PC-3 (cell line): Measurements from ENCODE around the gene PCYT2. TPM values are rescaled to one million over a fixed set of nuclear protein-coding genes. Genes with fewer than 3 reads are reported as not detected.

ENCODE experiments used
- ATAC-seq: fragments of 200-7000 bp; cut with Tn5 transposase; 2 replicates; pipeline ENCODE4 v1.9.1; 2020; ENCODE audit warnings: mild to moderate bottlenecking, moderate library complexity
- BruUV-seq: library from RNA; stranded (reverse); fragments of 400-500 nt; replicated peaks from 2 replicates; lab custom pipeline; 2021; lab: Mats Ljungman, UMichigan
- CTCF ChIA-PET: fragments of 300-600 bp; sonication (Branson Sonifier 250); formaldehyde crosslinking; loops from one replicate; lab custom pipeline; 2022; ENCODE audit warnings: antibody characterized with exemption; lab: Charles Lee
- POLR2A ChIA-PET: fragments of 300-600 bp; sonication (Branson Sonifier 250); formaldehyde crosslinking; loops from one replicate; lab custom pipeline; 2022; ENCODE audit warnings: antibody characterized with exemption; ENCODE audit not compliant: unreplicated experiment; lab: Charles Lee
- DNase-seq: peaks from one replicate; pipeline ENCODE4 v3.0.0-alpha.2; 2015
- H2AFZ ChIP-seq: fragments of 300-600 bp; sonication (generic); 2 replicates; pipeline ENCODE4 v1.6.0; 2016; ENCODE audit warnings: antibody characterized with exemption, low read length
- H3F3A ChIP-seq: fragments of 300-600 bp; sonication (generic); one replicate; pipeline ENCODE4 v1.6.0; 2017; ENCODE audit warnings: antibody characterized with exemption, low read length, control low read depth, mild to moderate bottlenecking; ENCODE audit not compliant: unreplicated experiment
- H3K27ac ChIP-seq: fragments of 300-600 bp; sonication (generic); 2 replicates; pipeline ENCODE4 v1.5.1; 2016; ENCODE audit warnings: mild to moderate bottlenecking, low read length
- H3K27me3 ChIP-seq: fragments of 300-600 bp; sonication (generic); 2 replicates; pipeline ENCODE4 v1.6.1; 2016; ENCODE audit warnings: low read length, mixed read lengths
- H3K36me3 ChIP-seq: fragments of 300-600 bp; sonication (generic); 2 replicates; pipeline ENCODE4 v1.6.1; 2016; ENCODE audit warnings: low read depth, mixed run types, low read length, mixed read lengths
- H3K4me1 ChIP-seq: fragments of 300-600 bp; sonication (generic); 2 replicates; pipeline ENCODE4 v1.5.1; 2016; ENCODE audit warnings: low read length; ENCODE audit not compliant: insufficient read depth
- H3K4me2 ChIP-seq: fragments of 300-600 bp; sonication (generic); 2 replicates; pipeline ENCODE4 v1.6.0; 2016; ENCODE audit warnings: low read length
- H3K4me3 ChIP-seq: fragments of 300-600 bp; sonication (generic); 2 replicates; pipeline ENCODE4 v1.5.1; 2016; ENCODE audit warnings: mild to moderate bottlenecking, low read length, mixed read lengths
- H3K79me2 ChIP-seq: fragments of 300-600 bp; sonication (generic); 2 replicates; pipeline ENCODE4 v1.6.1; 2017; ENCODE audit warnings: low read length, mixed read lengths
- H3K9ac ChIP-seq: fragments of 300-600 bp; sonication (generic); 2 replicates; pipeline ENCODE4 v1.6.0; 2016; ENCODE audit warnings: mild to moderate bottlenecking, low read length
- H3K9me2 ChIP-seq: fragments of 300-600 bp; sonication (generic); replicated peaks from 2 replicates; pipeline ENCODE4 v1.6.1; 2016; ENCODE audit warnings: mixed run types, low read length, mixed read lengths
- H3K9me3 ChIP-seq: fragments of 300-600 bp; sonication (generic); 2 replicates; pipeline ENCODE4 v1.6.1; 2016; ENCODE audit warnings: low read length, mixed read lengths
- H4K20me1 ChIP-seq: fragments of 300-600 bp; sonication (generic); 2 replicates; pipeline ENCODE4 v1.6.1; 2016; ENCODE audit warnings: low read length, mixed read lengths
- CTCF ChIP-seq: fragments of 300-600 bp; sonication (generic); conservative IDR thresholded peaks from 2 replicates; pipeline ENCODE4 v1.5.1; 2017; ENCODE audit warnings: antibody characterized with exemption, low read depth, mild to moderate bottlenecking, low read length
- EZH2 ChIP-seq: fragments of 300-600 bp; sonication (generic); IDR thresholded peaks from one replicate; pipeline ENCODE4 v1.6.1; 2017; ENCODE audit warnings: antibody characterized with exemption, mild to moderate bottlenecking, low read length; ENCODE audit not compliant: unreplicated experiment
- EZH2phosphoT487 ChIP-seq: fragments of 300-600 bp; sonication (generic); IDR thresholded peaks from 2 replicates; pipeline ENCODE4 v1.6.1; 2018; ENCODE audit warnings: mild to moderate bottlenecking, antibody characterized with exemption, low read length, borderline replicate concordance
- intact Hi-C: fragments of 100-400 bp; cut with micrococcal nuclease; formaldehyde crosslinking; loops from 2 replicates; pipeline ENCODE4 v1.9.0; 2023
- total RNA-seq: library from RNA; depleted of rRNA; stranded (reverse); fragments of >200 nt; gene quantifications from 2 replicates; pipeline ENCODE4 v1.2.3, GENCODE V29; 2014

PCYT2 gene
- total RNA-seq, 1 experiment from 2014 or later = 33.3 TPM

GRCh38 chr17:81870981-81871386 lies 40.2 kb downstream of the PCYT2 start, which contains the start of gene ARHGDIA:
TSS of gene ARHGDIA (minus strand) at chr17:81871337. CDS start at chr17:81869930, 1,407 bp downstream.
- ATAC-seq (peak; percentile 8), DNase-seq (no peak)
- H3K36me3 ChIP-seq = 0 out of 2 replicates have a peak, but pooled peaks cover 6% of the 10 kb centered on the region
- H3K79me2 ChIP-seq = peaks cover 26% of the 10 kb centered on the region
- intact Hi-C loops = loop anchor here (5.0 kb wide), 1 partner anchor 56 kb away; the partner anchor contains the start of gene MAFG
- CTCF ChIA-PET = interaction anchor here (0.5 kb wide), 2 partner anchors 19 to 809 kb away, joined by 3 to 4 read pairs; no protein-coding TSS in a partner anchor
- H3F3A ChIP-seq = peaks cover 22% of the 10 kb centered on the region
- H3K4me1 ChIP-seq = peaks cover 52% of the 10 kb centered on the region
- peak within 1 kb of the TSS; percentile 99 for H3K9ac ChIP-seq
- H3K27me3 ChIP-seq = no peaks in the 10 kb centered on the region
- peak within 1 kb of the TSS; percentile 95 for H3K4me3 ChIP-seq
- H4K20me1 ChIP-seq = 0 out of 2 replicates have a peak, but pooled peaks cover 6% of the 10 kb centered on the region
- no peak for TF ChIP-seq EZH2phosphoT487
- TF ChIP-seq EZH2 = no peak
- TF ChIP-seq CTCF = no peak
- H2AFZ ChIP-seq = peak within 1 kb of the TSS; percentile 99
- no peaks in the 10 kb centered on the region for H3K9me2 ChIP-seq
- BruUV-seq = no TSS peak
- H3K9me3 ChIP-seq = no peaks in the 10 kb centered on the region
- POLR2A ChIA-PET = interaction anchor here (0.6 kb wide), 1 partner anchor 476 kb away, joined by 3 read pairs; no protein-coding TSS in a partner anchor
- peak within 1 kb of the TSS; percentile 96 for H3K27ac ChIP-seq
- H3K4me2 ChIP-seq = peak within 1 kb of the TSS; percentile 99

GRCh38 chr17:81870131-81870980 lies 40.8 kb downstream of the PCYT2 start:
- Histone ChIP-seq H4K20me1 (0 out of 2 replicates have a peak, but pooled peaks cover 6% of the 10 kb centered on the region), H3K27me3 (no peaks in the 10 kb centered on the region), H3F3A (peaks cover 22% of the 10 kb centered on the region), H3K27ac (peak overlapping the region; percentile 95), H3K9ac (peak overlapping the region; percentile 98), H2AFZ (no peak overlapping the region), H3K36me3 (peaks cover 7% of the 10 kb centered on the region; the same call in 1 of the 2 replicates), H3K4me2 (peak overlapping the region; percentile 98), H3K9me2 (no peaks in the 10 kb centered on the region), H3K79me2 (peaks cover 27% of the 10 kb centered on the region), H3K4me1 (peaks cover 58% of the 10 kb centered on the region), H3K9me3 (no peaks in the 10 kb centered on the region), H3K4me3 (peak overlapping the region; percentile 95)
- TF ChIP-seq EZH2 = no peak
- TF ChIP-seq EZH2phosphoT487 = no peak
- no peak for TF ChIP-seq CTCF
- ATAC-seq (peak; percentile 0), DNase-seq (peak; percentile 38)
- ChIA-PET CTCF (interaction anchor here (0.5 kb wide), 2 partner anchors 19 to 808 kb away, joined by 3 to 4 read pairs; no protein-coding TSS in a partner anchor), POLR2A (interaction anchor here (0.6 kb wide), 1 partner anchor 475 kb away, joined by 3 read pairs; no protein-coding TSS in a partner anchor)
- intact Hi-C loops = loop anchor here (5.0 kb wide), 1 partner anchor 57 kb away; the partner anchor contains the start of gene MAFG
- no TSS peak for BruUV-seq
